Esophagus muscularis mucosa (tissue), 4 donors: ENCODE measurements around the gene PHOX2B.

Experiments
- EP300 ChIP-seq: sonication (generic); formaldehyde crosslinking; IDR thresholded peaks from one replicate; pipeline ENCODE4 v1.6.1; 2017; ENCODE audit warnings: antibody characterized with exemption
- POLR2A ChIP-seq: fragments of 450-650 bp; IDR thresholded peaks from one replicate; pipeline ENCODE4 v1.6.1; 2017; ENCODE audit warnings: antibody characterized with exemption, moderate library complexity, mild to moderate bottlenecking, low read depth
- POLR2AphosphoS5 ChIP-seq, 2 donors: sonication (generic); formaldehyde crosslinking; IDR thresholded peaks; one replicate each; pipeline ENCODE4 v1.6.1; 2017; ENCODE audit warnings: antibody characterized with exemption in 2 of 2
- TF ChIP-seq, protein P1 (sequence below), 3 experiments: fragments of 200-600 bp in 2 of 3; fragments of 450-650 bp in 1 of 3; sonication (generic) in 2 of 3; IDR thresholded peaks; one replicate each; pipeline ENCODE4 v1.5.1; 2017 to 2019; ENCODE audit warnings: antibody characterized with exemption in 3 of 3, mild to moderate bottlenecking in 2 of 3, moderate library complexity in 1 of 3

DNA sequence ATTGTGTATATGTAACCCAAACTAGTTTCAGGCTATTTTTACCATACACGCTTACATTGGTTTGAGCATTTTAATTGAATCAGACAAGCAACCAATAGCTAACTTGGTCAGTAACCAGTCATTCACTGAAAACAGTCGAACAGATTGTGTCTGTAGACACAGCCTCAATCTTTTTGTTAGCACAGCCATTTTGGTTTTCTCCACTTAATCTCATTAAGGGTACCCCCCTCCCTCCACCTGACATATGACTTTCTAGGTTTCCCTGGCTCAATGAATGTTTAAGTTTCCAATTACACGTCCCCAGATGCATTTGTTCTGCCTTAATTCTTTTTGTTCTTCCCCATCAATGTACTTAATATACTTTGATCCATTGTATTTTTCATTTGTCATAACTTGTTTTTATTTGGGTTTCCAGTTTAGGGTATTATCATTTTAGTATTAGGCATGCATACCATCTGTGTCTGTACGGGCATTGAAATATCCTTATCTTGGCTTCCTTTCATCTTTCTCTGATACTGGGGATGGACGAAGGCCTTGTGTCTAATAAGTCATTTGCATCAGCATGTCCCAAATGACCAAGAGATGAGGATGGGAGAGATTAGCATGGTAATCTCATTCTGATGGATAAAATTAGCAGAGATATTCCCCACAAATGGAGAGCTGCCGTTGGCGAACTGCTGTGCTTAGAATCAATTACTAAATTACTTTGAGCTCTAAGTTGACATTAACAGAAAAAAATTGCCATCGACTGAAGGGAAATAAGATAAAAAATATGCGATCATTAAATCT is 35.9 kb upstream of the PHOX2B start:
- TF ChIP-seq, protein P1, sequence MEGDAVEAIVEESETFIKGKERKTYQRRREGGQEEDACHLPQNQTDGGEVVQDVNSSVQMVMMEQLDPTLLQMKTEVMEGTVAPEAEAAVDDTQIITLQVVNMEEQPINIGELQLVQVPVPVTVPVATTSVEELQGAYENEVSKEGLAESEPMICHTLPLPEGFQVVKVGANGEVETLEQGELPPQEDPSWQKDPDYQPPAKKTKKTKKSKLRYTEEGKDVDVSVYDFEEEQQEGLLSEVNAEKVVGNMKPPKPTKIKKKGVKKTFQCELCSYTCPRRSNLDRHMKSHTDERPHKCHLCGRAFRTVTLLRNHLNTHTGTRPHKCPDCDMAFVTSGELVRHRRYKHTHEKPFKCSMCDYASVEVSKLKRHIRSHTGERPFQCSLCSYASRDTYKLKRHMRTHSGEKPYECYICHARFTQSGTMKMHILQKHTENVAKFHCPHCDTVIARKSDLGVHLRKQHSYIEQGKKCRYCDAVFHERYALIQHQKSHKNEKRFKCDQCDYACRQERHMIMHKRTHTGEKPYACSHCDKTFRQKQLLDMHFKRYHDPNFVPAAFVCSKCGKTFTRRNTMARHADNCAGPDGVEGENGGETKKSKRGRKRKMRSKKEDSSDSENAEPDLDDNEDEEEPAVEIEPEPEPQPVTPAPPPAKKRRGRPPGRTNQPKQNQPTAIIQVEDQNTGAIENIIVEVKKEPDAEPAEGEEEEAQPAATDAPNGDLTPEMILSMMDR (IDR thresholded peaks at IDR 0.05): no peak
- TF ChIP-seq POLR2A (no peak), POLR2AphosphoS5 (IDR thresholded peaks at IDR 0.05) (no peak), EP300 (no peak)
